Brain microvascular endothelial cell (primary cell): Measurements from ENCODE around the gene MGAT5B.

Experiments
- DNase-seq: peaks from one replicate; pipeline ENCODE4 v3.0.0-alpha.2; 2020
- H3K27ac ChIP-seq: fragments of 250-450 bp; sonication (Bioruptor Pico); 2 replicates; pipeline ENCODE4 v1.5.1; 2020; ENCODE audit warnings: mild to moderate bottlenecking, moderate library complexity
- H3K27me3 ChIP-seq: fragments of 250-450 bp; sonication (Bioruptor Pico); replicated peaks from 2 replicates; pipeline ENCODE4 v1.5.1; 2020; ENCODE audit warnings: mild to moderate bottlenecking
- H3K36me3 ChIP-seq: fragments of 250-450 bp; sonication (Bioruptor Pico); replicated peaks from 2 replicates; pipeline ENCODE4 v1.5.1; 2020; ENCODE audit warnings: mild to moderate bottlenecking
- H3K4me3 ChIP-seq: 2 replicates; pipeline ENCODE4 v1.5.1; 2011; ENCODE audit warnings: low read depth, mild to moderate bottlenecking, control low read depth, low read length, moderate library complexity
- in situ Hi-C: cut with HindIII; loops from 2 replicates; pipeline ENCODE4 v1.10.0; 2017; ENCODE audit warnings: low sequenced_read_pairs, low pct_ligation_motif_present
- TF ChIP-seq, protein P1 (sequence below): IDR thresholded peaks from 2 replicates; pipeline ENCODE4 v1.5.1; 2011; ENCODE audit warnings: low read depth, mild to moderate bottlenecking, moderate library complexity, low read length, control low read depth, inconsistent platforms; ENCODE audit errors: missing control alignments

The MGAT5B gene

DNA sequence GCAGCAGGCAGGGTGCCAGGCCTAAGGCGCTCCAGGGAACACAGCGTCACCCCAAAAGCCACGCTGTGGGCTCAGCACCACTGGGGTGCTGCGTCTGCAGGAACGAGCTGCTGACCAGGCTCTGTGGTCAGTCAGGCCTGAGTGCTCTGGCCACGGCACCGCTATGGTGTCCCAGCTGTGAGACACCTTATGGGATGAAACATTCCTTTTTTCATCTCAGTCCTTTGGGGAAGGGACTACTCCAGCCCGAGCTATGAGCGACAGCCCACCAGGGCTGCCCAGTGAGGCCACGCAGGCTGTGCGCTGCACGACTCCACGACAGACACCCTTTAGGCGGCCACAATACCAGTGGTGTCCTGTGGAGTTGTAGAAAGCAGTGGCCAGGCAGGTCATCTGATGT is 11.1 kb downstream of the MGAT5B start:
- in situ Hi-C loops, result no loop called here
- no peak overlapping the region for H3K4me3 ChIP-seq
- H3K27me3 ChIP-seq, result peaks cover 2% of the 10 kb centered on the region
- TF ChIP-seq, protein P1, sequence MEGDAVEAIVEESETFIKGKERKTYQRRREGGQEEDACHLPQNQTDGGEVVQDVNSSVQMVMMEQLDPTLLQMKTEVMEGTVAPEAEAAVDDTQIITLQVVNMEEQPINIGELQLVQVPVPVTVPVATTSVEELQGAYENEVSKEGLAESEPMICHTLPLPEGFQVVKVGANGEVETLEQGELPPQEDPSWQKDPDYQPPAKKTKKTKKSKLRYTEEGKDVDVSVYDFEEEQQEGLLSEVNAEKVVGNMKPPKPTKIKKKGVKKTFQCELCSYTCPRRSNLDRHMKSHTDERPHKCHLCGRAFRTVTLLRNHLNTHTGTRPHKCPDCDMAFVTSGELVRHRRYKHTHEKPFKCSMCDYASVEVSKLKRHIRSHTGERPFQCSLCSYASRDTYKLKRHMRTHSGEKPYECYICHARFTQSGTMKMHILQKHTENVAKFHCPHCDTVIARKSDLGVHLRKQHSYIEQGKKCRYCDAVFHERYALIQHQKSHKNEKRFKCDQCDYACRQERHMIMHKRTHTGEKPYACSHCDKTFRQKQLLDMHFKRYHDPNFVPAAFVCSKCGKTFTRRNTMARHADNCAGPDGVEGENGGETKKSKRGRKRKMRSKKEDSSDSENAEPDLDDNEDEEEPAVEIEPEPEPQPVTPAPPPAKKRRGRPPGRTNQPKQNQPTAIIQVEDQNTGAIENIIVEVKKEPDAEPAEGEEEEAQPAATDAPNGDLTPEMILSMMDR, result no peak
- H3K36me3 ChIP-seq, result no peaks in the 10 kb centered on the region
- DNase-seq, result no peak
- H3K27ac ChIP-seq, result no peak overlapping the region

- Histone ChIP-seq H3K27ac (no peak overlapping the region), H3K27me3 (peaks cover 2% of the 10 kb centered on the region), H3K36me3 (no peaks in the 10 kb centered on the region), H3K4me3 (no peak overlapping the region)
- in situ Hi-C loops, result no loop called here
- TF ChIP-seq, protein P1, result no peak
- no peak for DNase-seq
These were observed 11.5 kb downstream of the MGAT5B start for GRCh38 chr17:76879691-76880090.

GRCh38 chr17:76880268-76880667 is 12.1 kb downstream of the MGAT5B start:
- H3K4me3 ChIP-seq, result no peak overlapping the region
- in situ Hi-C loops, result no loop called here
- no peaks in the 10 kb centered on the region for H3K36me3 ChIP-seq
- H3K27ac ChIP-seq, result no peak overlapping the region
- TF ChIP-seq, protein P1, result no peak
- H3K27me3 ChIP-seq, result peaks cover 2% of the 10 kb centered on the region
- DNase-seq, result no peak

GRCh38 chr17:76880971-76881370 is 12.8 kb downstream of the MGAT5B start:
- no peak for DNase-seq
- Histone ChIP-seq H3K36me3 (no peaks in the 10 kb centered on the region), H3K4me3 (no peak overlapping the region), H3K27ac (no peak overlapping the region), H3K27me3 (peaks cover 2% of the 10 kb centered on the region)
- TF ChIP-seq, protein P1, result no peak
- in situ Hi-C loops, result no loop called here

DNA sequence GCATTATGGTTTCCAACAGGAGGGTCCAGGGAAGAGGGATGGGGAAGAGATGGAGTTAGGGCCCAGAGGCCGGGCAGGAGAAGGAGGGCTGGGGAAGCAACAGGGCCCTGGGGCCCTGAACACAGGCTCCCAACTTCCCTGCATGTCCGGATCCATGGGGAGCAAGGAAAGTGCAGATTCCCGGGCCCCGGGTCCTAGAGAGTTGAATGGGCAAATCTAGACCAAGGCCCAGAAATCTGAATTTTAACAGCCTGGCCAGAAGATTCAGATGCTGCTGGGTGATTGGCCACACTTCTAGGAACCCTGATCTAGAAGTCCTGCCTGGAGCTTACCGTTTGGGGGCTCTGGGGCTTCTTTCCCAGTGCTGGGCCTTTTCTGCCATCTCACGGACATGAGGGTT is 13.2 kb downstream of the MGAT5B start:
- Histone ChIP-seq H3K27ac (no peak overlapping the region), H3K4me3 (no peak overlapping the region), H3K27me3 (peaks cover 2% of the 10 kb centered on the region), H3K36me3 (no peaks in the 10 kb centered on the region)
- TF ChIP-seq, protein P1, result no peak
- no peak for DNase-seq
- in situ Hi-C loops, result no loop called here

DNA sequence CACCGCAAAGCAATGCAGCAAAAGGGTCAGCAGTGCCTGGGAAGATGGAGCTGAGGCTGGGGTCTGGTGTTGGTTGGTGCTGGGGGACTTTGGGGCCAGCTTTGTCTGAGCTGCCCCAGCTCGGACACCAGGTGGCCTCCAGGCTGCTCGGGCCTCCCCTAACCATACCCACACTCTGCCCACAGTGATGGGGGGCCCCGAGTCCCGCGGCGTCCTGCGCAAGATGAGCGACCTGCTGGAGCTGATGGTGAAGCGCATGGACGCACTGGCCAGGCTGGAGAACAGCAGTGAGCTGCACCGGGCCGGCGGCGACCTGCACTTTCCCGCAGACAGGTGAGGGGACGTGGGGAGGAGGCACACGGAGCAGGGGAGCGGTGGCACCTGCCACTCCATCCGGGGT is 13.8 kb downstream of the MGAT5B start:
- Histone ChIP-seq H3K27ac (no peak overlapping the region), H3K36me3 (no peaks in the 10 kb centered on the region), H3K4me3 (no peak overlapping the region), H3K27me3 (peaks cover 2% of the 10 kb centered on the region)
- in situ Hi-C loops, result no loop called here
- TF ChIP-seq, protein P1, result no peak
- DNase-seq, result no peak
